SK-N-MC (cell line): ENCODE data around the gene CD34.

ENCODE experiments used
- EZH2 ChIP-seq: fragments of 200-600 bp; sonication (generic); IDR thresholded peaks from one replicate; pipeline ENCODE4 v1.6.1; 2017; ENCODE audit warnings: antibody characterized with exemption
- FOXP2 ChIP-seq: optimal IDR thresholded peaks from 2 replicates; pipeline ENCODE3; 2011; ENCODE audit warnings: mild to moderate bottlenecking, moderate library complexity; ENCODE audit not compliant: insufficient read depth; ENCODE audit errors: extremely low read length, control extremely low read depth
- POLR2AphosphoS5 ChIP-seq: IDR thresholded peaks from 2 replicates; pipeline ENCODE4 v1.6.1; 2012; ENCODE audit warnings: mild to moderate bottlenecking, low read depth, low read length, borderline replicate concordance

DNA sequence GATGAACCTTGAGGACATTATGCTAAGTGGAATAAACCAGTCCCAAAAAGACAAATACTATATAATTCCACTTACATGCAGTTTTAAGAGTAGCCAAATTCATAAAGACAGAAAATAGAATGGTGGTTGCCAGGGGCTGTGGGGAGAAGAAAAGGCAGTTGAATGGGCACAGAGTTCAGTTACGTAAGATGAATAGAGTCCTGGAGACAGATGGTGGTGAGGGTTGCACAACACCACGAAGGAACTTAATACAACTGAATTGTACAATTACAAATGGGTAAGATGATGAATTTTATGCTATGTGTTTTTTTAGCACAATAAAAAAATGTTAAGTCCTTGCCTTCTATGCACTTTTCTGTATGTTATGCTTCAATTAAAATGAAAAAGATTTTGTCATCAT, 66.6 kb downstream of the CD34 start:
- TF ChIP-seq EZH2 (no peak), POLR2AphosphoS5 (no peak), FOXP2 (no peak)
